Esophagus squamous epithelium (tissue), 4 donors: ENCODE results near the gene PRKN.

ENCODE experiments used
- POLR2A ChIP-seq, 4 donors: fragments of 450-650 bp; IDR thresholded peaks; one replicate each; pipeline ENCODE4 v1.6.1; 2017; ENCODE audit warnings: antibody characterized with exemption in 4 of 4, mild to moderate bottlenecking in 4 of 4, moderate library complexity in 3 of 4
- TF ChIP-seq, protein P1 (sequence below), 6 experiments: fragments of 450-650 bp in 4 of 6; fragments of 200-600 bp in 2 of 6; sonication (generic) in 2 of 6; IDR thresholded peaks; one replicate each; pipeline ENCODE4 v1.5.1; 2016 to 2019; ENCODE audit warnings: antibody characterized with exemption in 6 of 6, mild to moderate bottlenecking in 4 of 6, moderate library complexity in 4 of 6

DNA sequence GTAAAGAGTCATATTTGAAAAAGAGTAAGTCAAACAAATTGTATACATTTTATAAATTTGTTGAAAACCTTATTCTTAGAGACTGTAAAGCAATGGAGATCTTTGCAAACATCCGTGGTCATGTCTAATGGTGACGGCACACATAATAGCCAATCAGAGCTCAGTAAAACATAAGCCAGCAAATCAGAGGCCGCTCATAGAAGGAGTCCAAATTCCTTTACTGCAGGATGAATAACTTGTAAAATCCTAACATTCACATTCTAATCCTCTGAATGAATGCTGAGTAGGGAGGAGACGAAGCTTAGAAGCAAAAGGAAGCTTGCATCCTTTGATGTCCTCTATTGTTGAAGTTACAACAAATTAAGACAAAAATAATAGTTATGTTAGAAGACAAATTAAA lies 401.7 kb downstream of the PRKN start:
- TF ChIP-seq, protein P1, sequence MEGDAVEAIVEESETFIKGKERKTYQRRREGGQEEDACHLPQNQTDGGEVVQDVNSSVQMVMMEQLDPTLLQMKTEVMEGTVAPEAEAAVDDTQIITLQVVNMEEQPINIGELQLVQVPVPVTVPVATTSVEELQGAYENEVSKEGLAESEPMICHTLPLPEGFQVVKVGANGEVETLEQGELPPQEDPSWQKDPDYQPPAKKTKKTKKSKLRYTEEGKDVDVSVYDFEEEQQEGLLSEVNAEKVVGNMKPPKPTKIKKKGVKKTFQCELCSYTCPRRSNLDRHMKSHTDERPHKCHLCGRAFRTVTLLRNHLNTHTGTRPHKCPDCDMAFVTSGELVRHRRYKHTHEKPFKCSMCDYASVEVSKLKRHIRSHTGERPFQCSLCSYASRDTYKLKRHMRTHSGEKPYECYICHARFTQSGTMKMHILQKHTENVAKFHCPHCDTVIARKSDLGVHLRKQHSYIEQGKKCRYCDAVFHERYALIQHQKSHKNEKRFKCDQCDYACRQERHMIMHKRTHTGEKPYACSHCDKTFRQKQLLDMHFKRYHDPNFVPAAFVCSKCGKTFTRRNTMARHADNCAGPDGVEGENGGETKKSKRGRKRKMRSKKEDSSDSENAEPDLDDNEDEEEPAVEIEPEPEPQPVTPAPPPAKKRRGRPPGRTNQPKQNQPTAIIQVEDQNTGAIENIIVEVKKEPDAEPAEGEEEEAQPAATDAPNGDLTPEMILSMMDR (IDR thresholded peaks at IDR 0.05): no peak
- TF ChIP-seq POLR2A (IDR thresholded peaks at IDR 0.05): no peak
